ENCODE results near the gene RARB. TPM values are rescaled to one million over a fixed set of nuclear protein-coding genes. Genes with fewer than 3 reads are reported as not detected.

The RARB gene
- polyA plus RNA-seq, 1 donor (not counting 4 experiments of a cell fraction or from before 2014, with no cell fraction given), result 0.03 TPM

GRCh38 chr3:25452740-25453139 is 24.7 kb downstream of the RARB start:
- Histone ChIP-seq H3K27ac (ENCODE audit: control insufficient read depth, insufficient read depth, low read length) (no peak overlapping the region), H3K79me2 (ENCODE audit: control insufficient read depth, insufficient read depth, low read length) (no peaks in the 10 kb centered on the region), H3K9me1 (ENCODE audit: control insufficient read depth, extremely low read depth, insufficient read depth, low read length) (no peaks in the 10 kb centered on the region), H3K9ac (ENCODE audit: control insufficient read depth, extremely low read depth, insufficient read depth, low read length) (no peak overlapping the region), H3K4me1 (ENCODE audit: control insufficient read depth, extremely low read depth, insufficient read depth, low read length) (no peaks in the 10 kb centered on the region), H3K27me3 (ENCODE audit: control insufficient read depth, extremely low read depth, insufficient read depth, low read length) (no peaks in the 10 kb centered on the region), H3K4me2 (ENCODE audit: control insufficient read depth, extremely low read depth, insufficient read depth, low read depth, low read length) (no peak overlapping the region), H3K9me3 (ENCODE audit: control insufficient read depth, low read depth, low read length) (no peaks in the 10 kb centered on the region), H4K20me1 (ENCODE audit: control insufficient read depth, extremely low read depth, insufficient read depth, low read length) (no peaks in the 10 kb centered on the region), H3K4me3 (ENCODE audit: control insufficient read depth in 2 of 3, extremely low read depth in 1 of 3, insufficient read depth in 2 of 3, low read depth in 1 of 3, low read length in 3 of 3) (no peak overlapping the region), H3K36me3 (ENCODE audit: control insufficient read depth in 2 of 2, extremely low read depth in 1 of 2, insufficient read depth in 2 of 2, low read length in 2 of 2) (no peaks in the 10 kb centered on the region), H2AFZ (ENCODE audit: control insufficient read depth, low read length) (no peak overlapping the region)
- dilution Hi-C loops (cut with MboI; ENCODE audit: extremely low pct_ligation_motif_present, low sequenced_read_pairs), result no loop called here
- DNase-seq (ENCODE audit: low read depth, low spot score), result no peak
- FAIRE-seq, result no peak
- TF ChIP-seq EZH2 (IDR thresholded peaks at IDR 0.05; ENCODE audit: low read length) (no peak), CTCF (optimal IDR thresholded peaks at IDR 0.05 in 1 of 3, IDR thresholded peaks at IDR 0.05 in 1 of 3, conservative IDR thresholded peaks at IDR 0.05 in 1 of 3; ENCODE audit: extremely low read depth in 1 of 3, insufficient read depth in 2 of 3, low read length in 3 of 3) (no peak)

GRCh38 chr3:25453619-25454004 is 25.5 kb downstream of the RARB start:
- no peak for DNase-seq (ENCODE audit: low read depth, low spot score)
- dilution Hi-C loops (cut with MboI; ENCODE audit: extremely low pct_ligation_motif_present, low sequenced_read_pairs), result no loop called here
- no peak overlapping the region for H3K27ac ChIP-seq (ENCODE audit: control insufficient read depth, insufficient read depth, low read length)
- no peak overlapping the region for H3K9ac ChIP-seq (ENCODE audit: control insufficient read depth, extremely low read depth, insufficient read depth, low read length)
- no peaks in the 10 kb centered on the region for H4K20me1 ChIP-seq (ENCODE audit: control insufficient read depth, extremely low read depth, insufficient read depth, low read length)
- no peak overlapping the region for H3K4me2 ChIP-seq (ENCODE audit: control insufficient read depth, extremely low read depth, insufficient read depth, low read depth, low read length)
- H2AFZ ChIP-seq (ENCODE audit: control insufficient read depth, low read length), result no peak overlapping the region
- H3K36me3 ChIP-seq (ENCODE audit: control insufficient read depth in 2 of 2, extremely low read depth in 1 of 2, insufficient read depth in 2 of 2, low read length in 2 of 2), result no peaks in the 10 kb centered on the region
- no peaks in the 10 kb centered on the region for H3K79me2 ChIP-seq (ENCODE audit: control insufficient read depth, insufficient read depth, low read length)
- H3K4me1 ChIP-seq (ENCODE audit: control insufficient read depth, extremely low read depth, insufficient read depth, low read length), result no peaks in the 10 kb centered on the region
- H3K9me1 ChIP-seq (ENCODE audit: control insufficient read depth, extremely low read depth, insufficient read depth, low read length), result no peaks in the 10 kb centered on the region
- H3K27me3 ChIP-seq (ENCODE audit: control insufficient read depth, extremely low read depth, insufficient read depth, low read length), result no peaks in the 10 kb centered on the region
- FAIRE-seq, result no peak
- no peaks in the 10 kb centered on the region for H3K9me3 ChIP-seq (ENCODE audit: control insufficient read depth, low read depth, low read length)
- TF ChIP-seq EZH2 (IDR thresholded peaks at IDR 0.05; ENCODE audit: low read length) (no peak), CTCF (optimal IDR thresholded peaks at IDR 0.05 in 1 of 3, IDR thresholded peaks at IDR 0.05 in 1 of 3, conservative IDR thresholded peaks at IDR 0.05 in 1 of 3; ENCODE audit: extremely low read depth in 1 of 3, insufficient read depth in 2 of 3, low read length in 3 of 3) (no peak)
- no peak overlapping the region for H3K4me3 ChIP-seq (ENCODE audit: control insufficient read depth in 2 of 3, extremely low read depth in 1 of 3, insufficient read depth in 2 of 3, low read depth in 1 of 3, low read length in 3 of 3)
